Endothelial cell of umbilical vein (primary cell): ENCODE data around the gene SOX9.

Source experiments
- CTCF ChIP-seq, 2 donors: IDR thresholded peaks; 1 replicate in 1 of 2; 2 replicates in 1 of 2; pipeline ENCODE4 v1.5.1; 2011; ENCODE audit warnings: low read length in 2 of 2, mild to moderate bottlenecking in 2 of 2, moderate library complexity in 2 of 2, control low read depth in 1 of 2, inconsistent platforms in 1 of 2, low read depth in 1 of 2; ENCODE audit not compliant: insufficient read depth in 1 of 2; ENCODE audit errors: extremely low read depth in 1 of 2
- EZH2 ChIP-seq: IDR thresholded peaks from 2 replicates; pipeline ENCODE4 v1.6.1; 2012; ENCODE audit warnings: borderline replicate concordance, low read depth, mild to moderate bottlenecking, moderate library complexity, low read length, inconsistent platforms; ENCODE audit not compliant: severe bottlenecking
- FOS ChIP-seq: IDR thresholded peaks from 2 replicates; pipeline ENCODE4 v1.6.1; 2011; ENCODE audit warnings: mild to moderate bottlenecking, low read length, moderate library complexity, borderline replicate concordance; ENCODE audit not compliant: insufficient read depth
- JUN ChIP-seq: IDR thresholded peaks from 2 replicates; pipeline ENCODE4 v1.6.1; 2011; ENCODE audit warnings: borderline replicate concordance, low read depth; ENCODE audit not compliant: insufficient read length, insufficient read depth
- POLR2A ChIP-seq: IDR thresholded peaks from 2 replicates; pipeline ENCODE4 v1.6.1; 2012; ENCODE audit warnings: low read depth, mild to moderate bottlenecking, control low read depth, low read length
- POLR2AphosphoS5 ChIP-seq: IDR thresholded peaks from 2 replicates; pipeline ENCODE4 v1.6.1; 2012; ENCODE audit warnings: low read depth, mild to moderate bottlenecking, control low read depth, low read length, moderate library complexity; ENCODE audit not compliant: insufficient read depth

- TF ChIP-seq FOS (no peak), POLR2AphosphoS5 (no peak), JUN (no peak), POLR2A (no peak), CTCF (IDR thresholded peaks at IDR 0.05; ENCODE audit: extremely low read depth in 1 of 2, insufficient read depth in 1 of 2, low read depth in 1 of 2, low read length in 2 of 2) (no peak), EZH2 (no peak)
Measured at GRCh38 chr17:72164158-72164739, 43.4 kb downstream of the SOX9 start.
